Small intestine (tissue), 7 donors: ENCODE measurements around the gene NOL6. TPM values are rescaled to one million over a fixed set of nuclear protein-coding genes. Genes with fewer than 3 reads are reported as not detected.

Experiments used
- DNase-seq, 2 donors: peaks; one replicate each; pipeline versions ENCODE4 v3.0.0 to v3.0.0-alpha.2; 2013
- FAIRE-seq: peaks from 2 replicates; lab custom pipeline; 2012; peaks lifted over from hg19 to GRCh38; lab: Jason Lieb, UNC
- H3K27ac ChIP-seq, 3 donors: one replicate each; pipeline ENCODE4 v1.5.1; 2013; ENCODE audit warnings: low read length in 2 of 3, mild to moderate bottlenecking in 2 of 3, control low read depth in 1 of 3, inconsistent platforms in 1 of 3, low read depth in 1 of 3, moderate library complexity in 1 of 3
- H3K27me3 ChIP-seq, 3 donors: one replicate each; pipeline ENCODE4 v1.6.1; 2013; ENCODE audit warnings: low read length in 3 of 3, inconsistent platforms in 1 of 3; ENCODE audit not compliant: control insufficient read depth in 3 of 3, insufficient read depth in 3 of 3
- H3K36me3 ChIP-seq, 3 donors: one replicate each; pipeline ENCODE4 v1.6.1; 2013; ENCODE audit warnings: low read length in 3 of 3, inconsistent platforms in 1 of 3, low read depth in 1 of 3, mild to moderate bottlenecking in 1 of 3, moderate library complexity in 1 of 3; ENCODE audit not compliant: control insufficient read depth in 3 of 3, insufficient read depth in 2 of 3
- H3K4me1 ChIP-seq, 3 donors: one replicate each; pipeline ENCODE4 v1.6.1; 2013; ENCODE audit warnings: low read length in 2 of 3, inconsistent platforms in 1 of 3, low read depth in 1 of 3, mild to moderate bottlenecking in 1 of 3, moderate library complexity in 1 of 3; ENCODE audit not compliant: control insufficient read depth in 3 of 3, insufficient read depth in 2 of 3
- H3K4me3 ChIP-seq, 3 donors: one replicate each; pipeline ENCODE4 v1.5.1; 2013; ENCODE audit warnings: low read length in 3 of 3, control low read depth in 1 of 3, inconsistent platforms in 1 of 3, low read depth in 1 of 3, mild to moderate bottlenecking in 1 of 3, moderate library complexity in 1 of 3
- H3K9me3 ChIP-seq, 2 donors: one replicate each; pipeline ENCODE4 v1.6.1; 2013; ENCODE audit warnings: low read depth in 1 of 2, low read length in 1 of 2; ENCODE audit not compliant: control insufficient read depth in 2 of 2, insufficient read depth in 1 of 2
- WGBS, 3 donors: extraction: QIAGEN DNeasy Blood & Tissue Kit; methylation state at CpG; one replicate each; pipeline ENCODE4 v1.1.7; 2013; 5-methylcytosine and 5-hydroxymethylcytosine counted together
- polyA plus RNA-seq, 4 donors: library from polyadenylated mRNA; stranded (reverse) in 3 of 4; unstranded in 1 of 4; fragments of 200-250 nt in 3 of 4; fragments of 120-200 nt in 1 of 4; gene quantifications; one replicate each; pipeline versions ENCODE4 v1.2.1 to v1.2.3, GENCODE V29; 2013
- donor health status: healthy with polysubstance abuse.
- donor health status: control.
- donor health status: control.
- donor health status: Bipolar disorder and iron deficiency.
- donor health status: healthy.

NOL6 gene
- polyA plus RNA-seq, 4 donors, result 8.5 to 19.6 (median 14.7) TPM

GRCh38 chr9:33416996-33417395, 56.7 kb downstream of the NOL6 start:
- Histone ChIP-seq H3K9me3 (no peaks in the 10 kb centered on the region), H3K4me3 (no peak overlapping the region), H3K27ac (peak overlapping the region in 1 of 3 donors; percentile 37), H3K4me1 (peaks cover 0 to 21% (median 8%) of the 10 kb centered on the region in 3 donors), H3K36me3 (no peaks in the 10 kb centered on the region), H3K27me3 (no peaks in the 10 kb centered on the region)
- no peak for FAIRE-seq
- DNase-seq, result no peak
- WGBS, 3 donors, result 43 to 63% (median 54%) methylated on average over 5 of the region's 5 CpGs

DNA sequence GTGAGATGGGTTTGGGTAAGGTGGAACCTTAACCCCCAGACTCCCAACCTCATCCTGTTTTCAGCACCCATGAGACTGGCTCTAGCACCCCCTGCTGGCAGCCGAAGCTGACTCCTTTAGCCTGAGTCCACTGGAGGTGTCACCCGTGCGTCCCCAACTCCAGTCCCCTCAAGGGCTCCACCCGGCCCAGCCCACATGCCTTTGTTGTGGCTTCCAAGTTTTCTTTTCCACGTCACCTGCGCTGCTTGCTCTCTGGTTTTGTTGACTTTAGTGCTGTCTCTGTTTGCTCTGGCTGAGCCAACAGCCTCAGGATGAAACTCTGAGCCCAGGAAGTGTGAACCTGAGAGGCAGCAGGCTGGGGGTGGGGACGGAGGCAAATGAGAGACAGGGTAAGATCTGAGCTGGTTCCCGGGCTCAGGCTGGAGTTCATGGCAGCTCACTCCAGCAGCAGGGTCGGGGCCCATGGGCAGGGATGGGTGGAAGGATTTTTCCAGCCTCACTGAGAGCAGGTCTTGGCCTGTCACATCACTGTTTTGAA, 58.2 kb downstream of the NOL6 start:
- peaks cover 0 to 21% (median 8%) of the 10 kb centered on the region in 3 donors for H3K4me1 ChIP-seq
- H3K36me3 ChIP-seq, result no peaks in the 10 kb centered on the region
- H3K4me3 ChIP-seq, result no peak overlapping the region
- WGBS, 3 donors, result 1 to 14% (median 4%) methylated on average over 9 of the region's 9 CpGs
- H3K9me3 ChIP-seq, result no peaks in the 10 kb centered on the region
- H3K27me3 ChIP-seq, result no peaks in the 10 kb centered on the region
- H3K27ac ChIP-seq, result peak overlapping the region; percentile 16 to 71 (median 42)
- DNase-seq, result peak; percentile 89 to 94
- FAIRE-seq, result no peak

DNA sequence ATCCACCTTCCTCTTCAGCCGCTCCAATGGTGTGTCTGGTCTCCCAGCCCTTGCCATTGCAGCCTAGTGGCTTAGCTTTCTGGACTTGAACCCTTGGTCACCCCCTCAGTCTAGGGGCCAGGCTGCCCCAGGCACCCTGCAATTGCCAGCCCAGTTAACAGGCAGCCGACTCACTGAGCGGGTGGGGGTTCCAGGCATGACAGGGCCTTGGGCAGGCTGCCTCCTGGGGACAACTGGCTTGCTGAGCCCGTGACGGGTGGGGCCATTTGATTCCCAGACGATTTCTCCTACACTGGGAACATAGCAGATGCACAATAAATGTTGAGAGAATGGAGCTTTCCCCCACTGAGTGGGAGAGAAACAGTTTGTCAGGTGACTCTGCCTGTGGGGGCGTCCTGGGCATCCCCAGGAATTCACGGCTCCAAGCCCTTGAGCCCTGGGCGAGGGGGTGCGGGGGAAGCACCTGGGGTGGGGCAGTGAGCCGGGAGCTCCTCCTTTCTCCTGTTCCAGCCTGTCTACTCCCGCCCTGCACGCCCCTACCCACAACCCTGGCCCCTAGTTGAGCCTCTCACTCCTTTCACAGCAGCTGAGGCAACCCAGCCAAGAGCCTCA, 58.7 kb downstream of the NOL6 start:
- Histone ChIP-seq H3K27ac (peak overlapping the region in 2 of 3 donors; percentile 32 to 71), H3K9me3 (no peaks in the 10 kb centered on the region), H3K4me3 (no peak overlapping the region), H3K36me3 (no peaks in the 10 kb centered on the region), H3K27me3 (no peaks in the 10 kb centered on the region), H3K4me1 (peaks cover 0 to 21% (median 8%) of the 10 kb centered on the region in 3 donors)
- WGBS, 3 donors, result 40 to 64% (median 45%) methylated on average over 11 to 13 of the region's 13 CpGs
- FAIRE-seq (no peak), DNase-seq (peak in 1 of 2 donors; percentile 20)

- H3K27me3 ChIP-seq, result no peaks in the 10 kb centered on the region
- H3K36me3 ChIP-seq, result no peaks in the 10 kb centered on the region
- DNase-seq, result peak in 1 of 2 donors; percentile 8
- no peak for FAIRE-seq
- peaks cover 0 to 21% (median 8%) of the 10 kb centered on the region in 3 donors for H3K4me1 ChIP-seq
- H3K27ac ChIP-seq, result peak overlapping the region in 1 of 3 donors; percentile 32
- no peaks in the 10 kb centered on the region for H3K9me3 ChIP-seq
- no peak overlapping the region for H3K4me3 ChIP-seq
- WGBS, 3 donors, result 31 to 36% (median 33%) methylated on average over 3 of the region's 3 CpGs
Observed at GRCh38 chr9:33414268-33414667, 59.5 kb downstream of the NOL6 start.

Other genes starting within 250 kb of the NOL6 start
- gene SPINK4, start 233.8 kb downstream of the NOL6 start, polyA plus RNA-seq, result 1,000 to 10,000 TPM in 2 of 4 donors, 100 to 1,000 TPM in 2; 361 to 2,061 (median 934) TPM
- gene BAG1, start 209.2 kb downstream of the NOL6 start, polyA plus RNA-seq, result 100 to 1,000 TPM in 3 of 4 donors, 10 to 100 TPM in 1; 66.7 to 194 (median 132) TPM
- 100 to 1,000 TPM in 2 of 4 donors, 10 to 100 TPM in 2; 78.1 to 212 (median 134) TPM for gene CHMP5, start 208.9 kb downstream of the NOL6 start, polyA plus RNA-seq
- gene NFX1, start 183.4 kb downstream of the NOL6 start, polyA plus RNA-seq, result 10 to 100 TPM; 12.6 to 34.7 (median 22.1) TPM
- gene AQP7, start 71.4 kb downstream of the NOL6 start, polyA plus RNA-seq, result 10 to 100 TPM; 18.7 to 55.1 (median 35.6) TPM
- 100 to 1,000 TPM in 3 of 4 donors, 10 to 100 TPM in 1; 36.6 to 173 (median 138) TPM for gene AQP3, start 26.3 kb downstream of the NOL6 start, polyA plus RNA-seq
- under 1 TPM in 2 of 4 donors, not detected in 2; 0.13 to 0.48 TPM for gene ANKRD18B, start 50.3 kb upstream of the NOL6 start, polyA plus RNA-seq